CD4-positive, alpha-beta T cell (primary cell): Measurements from ENCODE around the gene PDE8A. TPM values are rescaled to one million over a fixed set of nuclear protein-coding genes. Genes with fewer than 3 reads are reported as not detected.

Experiments used
- ATAC-seq: fragments of 200-7000 bp; cut with Tn5 transposase; one replicate; pipeline ENCODE4 v1.10.0; 2022; ENCODE audit warnings: mild to moderate bottlenecking; ENCODE audit not compliant: poor library complexity
- CTCF ChIA-PET: fragments of 350-600 bp; sonication (Branson Sonifier 250); formaldehyde crosslinking; loops from one replicate; lab custom pipeline; 2021; ENCODE audit warnings: antibody characterized with exemption, inconsistent platforms; lab: Charles Lee
- POLR2A ChIA-PET: fragments of 350-600 bp; sonication (Branson Sonifier 250); formaldehyde crosslinking; loops from one replicate; lab custom pipeline; 2021; ENCODE audit warnings: antibody characterized with exemption, inconsistent platforms; lab: Charles Lee
- DNase-seq, 14 experiments: peaks; one replicate each; pipeline ENCODE4 v3.0.0-alpha.2; 2013 to 2020; ENCODE audit warnings: mixed read lengths in 2 of 14
- H3K27ac ChIP-seq, 2 donors: one replicate each; pipeline versions ENCODE4 v1.5.1 to v1.7.0; 2013; ENCODE audit warnings: low read length in 2 of 2, low read depth in 1 of 2, mild to moderate bottlenecking in 1 of 2
- H3K27me3 ChIP-seq, 2 experiments: 1 replicate in 1 of 2; 2 replicates in 1 of 2; pipeline versions ENCODE4 v1.6.1 to v1.7.0; 2013; ENCODE audit warnings: low read length in 2 of 2, control low read depth in 1 of 2, mild to moderate bottlenecking in 1 of 2, moderate library complexity in 1 of 2; ENCODE audit not compliant: insufficient read depth in 2 of 2, control insufficient read depth in 1 of 2
- H3K36me3 ChIP-seq: one replicate; pipeline ENCODE4 v1.6.1; 2013; ENCODE audit warnings: low read length, control low read depth; ENCODE audit not compliant: insufficient read depth
- H3K4me1 ChIP-seq: one replicate; pipeline ENCODE4 v1.6.1; 2013; ENCODE audit warnings: low read length, control low read depth; ENCODE audit not compliant: insufficient read depth
- H3K4me3 ChIP-seq: one replicate; pipeline ENCODE4 v1.5.1; 2013; ENCODE audit warnings: mild to moderate bottlenecking, low read length, moderate library complexity
- H3K9me3 ChIP-seq, 2 experiments: 1 replicate in 1 of 2; 2 replicates in 1 of 2; pipeline versions ENCODE4 v1.6.1 to v1.7.0; 2013; ENCODE audit warnings: low read length in 2 of 2, mild to moderate bottlenecking in 2 of 2, control low read depth in 1 of 2, moderate library complexity in 1 of 2; ENCODE audit not compliant: control insufficient read depth in 1 of 2, insufficient read depth in 1 of 2
- H3K27ac Mint-ChIP-seq: one replicate; pipeline ENCODE4 v1.8.0; 2020; ENCODE audit warnings: mixed read lengths
- H3K27me3 Mint-ChIP-seq: one replicate; pipeline ENCODE4 v1.8.0; 2021; ENCODE audit warnings: mixed read lengths
- H3K36me3 Mint-ChIP-seq: one replicate; pipeline ENCODE4 v1.8.0; 2021; ENCODE audit warnings: low read depth, mixed read lengths
- H3K4me1 Mint-ChIP-seq: one replicate; pipeline ENCODE4 v1.8.0; 2021; ENCODE audit warnings: low read depth, mixed read lengths
- H3K4me3 Mint-ChIP-seq: one replicate; pipeline ENCODE4 v1.8.0; 2020; ENCODE audit warnings: mild to moderate bottlenecking, mixed read lengths
- H3K9me3 Mint-ChIP-seq: one replicate; pipeline ENCODE4 v1.8.0; 2020; ENCODE audit warnings: mixed read lengths
- intact Hi-C, 2 experiments: fragments of 100-400 bp; cut with DNase I in 1 of 2; cut with micrococcal nuclease in 1 of 2; formaldehyde crosslinking; loops; one replicate each; pipeline versions ENCODE4 v1.15.1 to v1.9.0; 2023 to 2025; cut with DNase I, micrococcal nuclease
- total RNA-seq, 174 experiments: library from RNA in 2 of 174; stranded (reverse) in 2 of 174; gene quantifications; one replicate each; pipeline ENCODE4 v1.2.3 and lab custom pipeline; 2021 to 2026
- TF ChIP-seq, protein P1 (sequence below): fragments of 200-600 bp; IDR thresholded peaks from one replicate; pipeline ENCODE4 v1.8.0; 2022; ENCODE audit warnings: antibody characterized with exemption, mild to moderate bottlenecking

Gene PDE8A
- total RNA-seq, 2 experiments from 2014 or later: 29.8 to 34.3 TPM

DNA sequence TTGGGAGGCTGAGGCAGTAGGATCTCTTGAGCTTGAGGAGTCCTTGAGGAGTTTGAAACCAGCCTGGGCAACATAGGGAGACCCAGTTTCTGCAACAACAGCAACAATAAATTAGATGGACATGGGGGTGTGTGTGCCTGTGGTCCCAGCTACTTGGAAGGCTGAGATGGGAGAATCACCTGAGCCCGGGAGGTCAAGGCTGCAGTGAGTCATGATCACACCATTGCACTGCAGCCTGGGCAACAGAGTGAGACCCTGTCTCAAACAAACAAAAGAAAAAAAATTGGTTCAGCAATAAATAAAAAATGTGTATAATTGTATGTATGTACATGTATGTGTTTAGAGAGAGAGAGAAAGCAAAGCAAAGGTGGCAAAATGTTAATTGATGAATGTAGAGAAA, 83.1 kb downstream of the PDE8A start:
- Histone ChIP-seq H3K27ac (no peak overlapping the region), H3K4me3 (no peak overlapping the region), H3K27me3 (no peaks in the 10 kb centered on the region), H3K4me1 (no peaks in the 10 kb centered on the region), H3K9me3 (peaks cover 0 to 6% of the 10 kb centered on the region in 2 experiments), H3K36me3 (peaks cover 9% of the 10 kb centered on the region)
- DNase-seq (no peak), ATAC-seq (no peak)
- no peak overlapping the region for H3K27ac Mint-ChIP-seq
- H3K4me3 Mint-ChIP-seq: no peak overlapping the region
- TF ChIP-seq, protein P1, sequence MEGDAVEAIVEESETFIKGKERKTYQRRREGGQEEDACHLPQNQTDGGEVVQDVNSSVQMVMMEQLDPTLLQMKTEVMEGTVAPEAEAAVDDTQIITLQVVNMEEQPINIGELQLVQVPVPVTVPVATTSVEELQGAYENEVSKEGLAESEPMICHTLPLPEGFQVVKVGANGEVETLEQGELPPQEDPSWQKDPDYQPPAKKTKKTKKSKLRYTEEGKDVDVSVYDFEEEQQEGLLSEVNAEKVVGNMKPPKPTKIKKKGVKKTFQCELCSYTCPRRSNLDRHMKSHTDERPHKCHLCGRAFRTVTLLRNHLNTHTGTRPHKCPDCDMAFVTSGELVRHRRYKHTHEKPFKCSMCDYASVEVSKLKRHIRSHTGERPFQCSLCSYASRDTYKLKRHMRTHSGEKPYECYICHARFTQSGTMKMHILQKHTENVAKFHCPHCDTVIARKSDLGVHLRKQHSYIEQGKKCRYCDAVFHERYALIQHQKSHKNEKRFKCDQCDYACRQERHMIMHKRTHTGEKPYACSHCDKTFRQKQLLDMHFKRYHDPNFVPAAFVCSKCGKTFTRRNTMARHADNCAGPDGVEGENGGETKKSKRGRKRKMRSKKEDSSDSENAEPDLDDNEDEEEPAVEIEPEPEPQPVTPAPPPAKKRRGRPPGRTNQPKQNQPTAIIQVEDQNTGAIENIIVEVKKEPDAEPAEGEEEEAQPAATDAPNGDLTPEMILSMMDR: no peak
- no peaks in the 10 kb centered on the region for H3K4me1 Mint-ChIP-seq
- peaks cover 2% of the 10 kb centered on the region for H3K9me3 Mint-ChIP-seq
- POLR2A ChIA-PET: no interaction called here
- H3K27me3 Mint-ChIP-seq: no peaks in the 10 kb centered on the region
- peaks cover 46% of the 10 kb centered on the region for H3K36me3 Mint-ChIP-seq
- intact Hi-C loops: no loop called here
- CTCF ChIA-PET: no interaction called here

DNA sequence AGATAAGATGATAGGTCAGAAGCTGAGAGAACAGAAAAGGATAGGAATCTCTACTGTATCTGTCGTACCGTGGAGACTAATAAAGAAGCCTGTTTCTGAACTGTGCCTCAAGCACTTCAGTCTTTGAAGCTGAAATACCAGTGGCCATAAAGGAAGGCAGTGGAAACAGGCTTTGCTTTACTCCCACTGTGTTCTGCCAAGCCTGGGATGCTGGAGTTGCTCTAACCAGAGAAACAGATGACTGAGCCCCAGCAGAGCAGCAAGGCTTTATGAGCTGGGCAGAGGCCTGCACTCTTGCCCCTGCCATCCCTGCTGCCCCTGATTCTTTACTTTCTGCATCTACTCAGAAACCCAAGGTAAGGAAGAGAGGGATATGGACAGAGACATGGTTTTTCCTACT, 89.4 kb downstream of the PDE8A start:
- H3K36me3 Mint-ChIP-seq: peaks cover 79% of the 10 kb centered on the region
- intact Hi-C loops: no loop called here
- H3K27ac Mint-ChIP-seq: no peak overlapping the region

DNA sequence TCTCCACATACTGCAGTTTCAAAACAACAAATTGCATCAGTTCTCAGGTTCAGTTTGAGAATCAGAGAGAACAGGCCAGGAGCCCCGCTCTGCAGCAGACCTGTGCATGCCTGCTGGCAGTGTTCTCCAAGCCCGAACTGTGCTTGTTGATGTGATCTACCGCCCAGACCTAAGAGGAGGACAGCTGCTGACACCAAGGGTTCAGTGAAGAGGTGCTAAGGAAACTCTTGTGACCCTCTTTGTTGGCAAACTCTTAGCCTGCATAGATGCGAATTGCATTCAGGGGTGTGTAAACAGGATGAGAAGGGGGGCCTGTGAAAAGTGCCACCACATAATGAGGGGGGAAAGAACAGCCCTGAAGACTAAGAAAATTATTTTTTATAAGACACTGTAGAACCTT, 89.8 kb downstream of the PDE8A start:
- ChIA-PET CTCF (no interaction called here), POLR2A (no interaction called here)
- Histone ChIP-seq H3K4me1 (no peaks in the 10 kb centered on the region), H3K4me3 (no peak overlapping the region), H3K27ac (no peak overlapping the region), H3K36me3 (peaks cover 21% of the 10 kb centered on the region), H3K9me3 (no peaks in the 10 kb centered on the region), H3K27me3 (no peaks in the 10 kb centered on the region)
- DNase-seq: no peak
- Mint-ChIP-seq H3K36me3 (peaks cover 80% of the 10 kb centered on the region), H3K27ac (no peak overlapping the region), H3K27me3 (no peaks in the 10 kb centered on the region), H3K9me3 (no peaks in the 10 kb centered on the region), H3K4me1 (no peaks in the 10 kb centered on the region), H3K4me3 (no peak overlapping the region)
- no peak for ATAC-seq
- TF ChIP-seq, protein P1: no peak
- intact Hi-C loops: no loop called here

More for the DNA sequence above, 89.4 kb downstream of the PDE8A start:
- Histone ChIP-seq H3K27ac (no peak overlapping the region), H3K9me3 (no peaks in the 10 kb centered on the region), H3K36me3 (peaks cover 21% of the 10 kb centered on the region), H3K4me1 (no peaks in the 10 kb centered on the region), H3K27me3 (no peaks in the 10 kb centered on the region), H3K4me3 (no peak overlapping the region)
- no peaks in the 10 kb centered on the region for H3K4me1 Mint-ChIP-seq
- ATAC-seq (no peak), DNase-seq (no peak)
- ChIA-PET POLR2A (no interaction called here), CTCF (no interaction called here)
- TF ChIP-seq, protein P1: no peak
- H3K9me3 Mint-ChIP-seq: no peaks in the 10 kb centered on the region
- H3K27me3 Mint-ChIP-seq: no peaks in the 10 kb centered on the region
- no peak overlapping the region for H3K4me3 Mint-ChIP-seq
